ENCODE data around the gene CTRL.
"Not testable (repeated sequence)": the region's sequence is repeated elsewhere in the genome, so short reads cannot be mapped to it uniquely, and the experiment has no call there.

CTRL gene

DNA sequence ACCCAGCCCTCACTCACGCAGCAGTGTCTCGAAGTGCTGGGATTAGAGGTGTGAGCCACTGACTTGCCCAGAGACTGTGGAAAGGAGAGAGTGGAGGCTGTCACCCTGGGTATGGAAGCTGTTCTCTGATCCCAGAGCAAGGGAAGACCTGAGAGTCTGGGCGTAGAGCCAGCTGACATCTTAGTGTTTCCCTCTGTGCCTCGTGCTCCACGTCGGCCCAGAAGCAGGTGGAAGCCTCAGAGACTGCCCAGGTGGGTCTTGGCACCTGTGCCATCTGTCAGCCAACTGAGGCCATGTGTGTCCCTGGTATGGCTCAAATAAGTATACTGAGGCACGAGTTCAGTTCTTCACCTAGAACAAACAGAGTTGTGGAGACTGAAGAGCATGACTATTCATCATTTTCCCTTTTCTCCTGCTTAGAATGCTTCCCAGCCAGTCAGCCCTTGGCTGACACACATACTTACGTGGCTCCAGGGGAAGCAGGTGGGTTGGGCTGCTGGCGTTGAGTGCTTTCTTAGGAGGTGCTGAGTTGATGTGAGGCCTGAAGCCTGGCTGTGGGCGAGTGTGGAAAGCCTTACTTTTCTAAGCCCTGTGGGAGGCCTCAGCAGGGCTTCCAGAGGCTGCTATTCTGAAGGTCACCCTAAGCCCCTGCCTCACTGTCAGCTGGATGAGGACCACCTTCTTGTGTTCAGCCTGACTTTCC lies 8.1 kb downstream of the CTRL start:
- no peak for DNase-seq

GRCh38 chr16:67922740-67923139 lies 8.9 kb downstream of the CTRL start:
- DNase-seq: peak; percentile 53

DNA sequence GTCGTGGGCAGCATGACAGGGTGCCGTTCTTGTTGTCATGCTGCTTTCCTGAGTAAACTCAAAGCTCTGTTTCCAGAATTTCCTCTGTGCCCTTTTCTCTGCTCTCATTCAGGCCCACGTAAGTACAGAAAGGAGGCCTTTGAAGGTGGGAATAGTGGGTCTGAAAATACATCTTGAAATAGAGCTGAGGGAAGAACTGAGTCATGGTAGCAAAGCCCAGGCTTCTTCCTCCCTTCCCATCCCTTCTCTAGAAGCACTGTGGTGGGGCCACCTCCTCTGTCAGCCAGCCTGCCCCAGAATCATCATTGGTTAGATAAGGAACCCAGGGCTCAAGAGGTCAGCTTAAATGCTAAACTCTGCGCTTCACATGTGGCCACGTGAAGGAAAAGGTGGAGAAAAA lies 9.4 kb downstream of the CTRL start:
- no peak for DNase-seq

GRCh38 chr16:67919622-67920221 lies 11.9 kb downstream of the CTRL start:
- no peak for DNase-seq

GRCh38 chr16:67917852-67918236 lies 13.8 kb downstream of the CTRL start:
- DNase-seq: no peak

DNA sequence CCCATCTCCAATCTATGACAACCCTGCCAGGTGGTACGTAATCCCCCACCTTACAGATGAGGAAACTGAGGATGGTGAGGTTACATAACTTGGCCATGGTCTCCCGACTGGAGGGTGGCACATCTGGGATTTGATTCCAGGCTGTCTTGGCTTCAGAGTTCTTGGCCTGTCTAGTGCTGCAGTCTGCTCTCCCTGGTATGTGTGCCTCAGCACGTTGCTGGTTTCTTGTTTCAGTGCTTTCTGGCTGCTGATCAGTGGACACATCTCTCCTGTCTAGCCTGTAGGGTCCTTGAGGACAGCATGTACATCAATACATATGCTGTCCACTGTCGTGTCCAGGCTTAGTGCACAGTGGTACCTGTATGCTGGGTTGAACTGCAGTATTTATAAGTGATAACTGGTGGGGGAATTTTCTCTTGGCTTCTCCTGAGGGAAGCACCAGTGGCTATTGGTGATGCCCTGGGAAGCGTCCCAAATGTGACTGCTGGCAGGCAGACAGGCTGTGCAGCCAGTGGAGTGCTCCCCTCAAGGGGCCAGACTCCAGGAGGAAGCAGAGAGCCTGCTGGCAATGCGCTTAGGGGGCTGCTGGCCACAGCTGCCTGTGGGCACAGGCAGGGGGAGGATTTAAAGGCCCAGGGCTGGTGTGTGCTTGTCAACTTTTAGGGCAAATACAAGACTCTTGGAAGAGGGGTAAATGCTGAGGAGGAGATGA lies 14.4 kb downstream of the CTRL start:
- no peak for DNase-seq

DNA sequence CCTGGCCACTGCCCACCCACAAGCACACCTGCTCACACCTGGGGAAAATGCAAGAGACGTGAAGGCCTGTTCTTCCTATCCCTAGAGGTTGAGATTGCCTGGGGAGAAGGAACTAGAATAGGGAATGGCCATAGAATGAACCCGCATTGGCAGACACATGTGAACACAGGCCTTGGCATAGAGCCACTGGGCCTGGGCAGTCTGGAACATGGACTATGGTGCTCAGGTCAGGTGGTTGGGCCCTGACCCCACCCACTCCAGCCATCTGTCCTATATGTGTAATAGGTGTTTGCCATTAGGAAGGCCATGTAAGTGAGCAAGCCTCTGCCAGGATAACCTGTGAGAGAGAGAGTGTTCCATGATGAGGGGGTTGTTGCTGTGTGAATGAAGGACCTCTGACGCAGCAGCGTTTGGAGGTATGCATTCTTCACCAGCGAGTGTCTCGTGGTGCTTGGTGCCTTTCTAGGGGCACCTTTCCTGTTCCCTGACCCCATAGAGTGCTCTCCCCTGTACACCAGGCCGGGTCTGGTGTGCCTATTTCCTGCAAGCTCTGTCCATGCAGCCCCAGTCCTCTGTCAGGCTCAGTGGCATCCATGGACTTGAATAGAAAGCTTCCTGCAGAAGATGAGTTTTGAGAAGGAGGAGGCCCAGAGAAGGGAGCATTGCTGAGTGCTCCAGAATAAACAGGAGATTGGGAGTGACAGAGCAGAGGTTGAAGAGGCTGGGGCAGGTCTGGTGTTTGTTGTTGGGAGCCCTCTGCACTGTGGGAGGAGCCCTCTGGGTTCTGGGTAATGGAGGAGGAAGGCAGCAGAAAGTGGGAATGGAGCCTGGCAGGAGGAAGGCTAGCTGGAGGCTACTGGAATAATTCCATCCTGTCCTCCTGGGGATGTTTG lies 15.6 kb downstream of the CTRL start:
- no peak for DNase-seq

- not testable (repeated sequence) for DNase-seq
Measured at GRCh38 chr16:67915496-67915769, 16.2 kb downstream of the CTRL start.

GRCh38 chr16:67914758-67915495 lies 16.7 kb downstream of the CTRL start:
- no peak for DNase-seq

DNA sequence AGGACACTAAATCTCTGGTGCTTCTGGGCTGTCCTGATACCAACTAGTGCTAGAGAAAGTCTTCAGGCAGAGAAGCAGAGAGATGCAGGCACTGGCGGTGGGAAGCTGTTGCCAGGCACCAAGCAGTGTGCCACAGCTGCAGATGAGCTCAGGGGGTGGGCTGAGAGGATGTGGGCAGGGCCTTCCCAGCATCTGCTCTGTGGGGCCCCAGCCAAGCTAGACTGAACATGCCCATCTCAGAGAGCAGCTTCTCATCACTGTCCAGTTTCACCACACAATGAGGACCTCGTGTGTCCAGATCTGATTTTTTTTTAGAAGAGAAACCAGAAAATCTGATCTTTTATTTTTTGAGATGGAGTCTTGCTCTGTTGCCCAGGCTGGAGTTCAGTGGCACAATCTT lies 21.5 kb downstream of the CTRL start:
- no peak for DNase-seq

- DNase-seq: no peak
Measured at GRCh38 chr16:67909056-67909742, 22.5 kb downstream of the CTRL start.

- no peak for DNase-seq
Measured at GRCh38 chr16:67907397-67908180, 24.1 kb downstream of the CTRL start.

- no peak for DNase-seq
Measured at GRCh38 chr16:67902831-67903230, 28.8 kb downstream of the CTRL start.

DNA sequence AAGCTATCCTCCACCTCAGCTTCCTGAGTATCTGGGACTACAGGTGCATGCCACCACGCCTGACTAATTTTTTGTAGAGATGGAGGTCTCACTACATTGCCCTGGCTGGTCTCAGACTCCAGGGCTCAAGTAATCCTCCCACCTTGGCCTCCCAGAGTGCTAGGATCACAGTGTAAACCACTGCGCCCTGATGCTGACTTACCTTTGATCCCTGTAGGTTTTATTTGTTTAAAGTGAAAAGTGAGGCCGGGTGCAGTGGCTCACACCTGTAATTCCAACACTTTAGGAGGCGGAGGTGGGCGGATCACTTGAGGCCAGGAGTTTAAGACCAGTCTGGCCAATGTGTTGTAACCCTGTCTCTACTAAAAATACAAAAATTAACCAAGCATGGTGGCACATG lies 29.9 kb downstream of the CTRL start:
- no peak for DNase-seq

DNA sequence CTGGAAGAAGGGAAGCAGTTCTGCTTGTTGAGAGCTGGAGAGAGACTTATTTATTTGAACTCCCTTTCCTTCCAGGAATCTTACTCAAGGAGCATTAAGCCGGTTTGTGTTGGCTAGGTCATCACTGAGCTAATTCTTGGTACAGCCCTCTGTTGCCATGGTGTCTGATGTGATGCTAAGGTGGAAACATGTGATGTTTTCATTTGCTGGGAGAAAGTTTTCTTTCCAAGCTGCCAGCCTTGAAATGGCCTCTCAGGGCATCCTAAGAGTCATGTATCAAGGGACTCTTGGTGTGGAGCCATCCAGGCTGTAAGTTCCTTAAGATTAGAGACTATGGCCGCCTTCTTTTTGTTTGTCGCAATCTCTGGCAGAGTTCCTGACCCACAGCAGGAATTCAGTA lies 34.4 kb downstream of the CTRL start:
- no peak for DNase-seq

- DNase-seq: no peak
Measured at GRCh38 chr16:67893743-67894399, 37.8 kb downstream of the CTRL start.

GRCh38 chr16:67892899-67893742 lies 38.5 kb downstream of the CTRL start, which contains the start of gene PSKH1:
Gene PSKH1 (plus strand): TSS chr16:67893254. CDS start chr16:67908750, 15,496 bp downstream.
- DNase-seq: peak; percentile 39

DNA sequence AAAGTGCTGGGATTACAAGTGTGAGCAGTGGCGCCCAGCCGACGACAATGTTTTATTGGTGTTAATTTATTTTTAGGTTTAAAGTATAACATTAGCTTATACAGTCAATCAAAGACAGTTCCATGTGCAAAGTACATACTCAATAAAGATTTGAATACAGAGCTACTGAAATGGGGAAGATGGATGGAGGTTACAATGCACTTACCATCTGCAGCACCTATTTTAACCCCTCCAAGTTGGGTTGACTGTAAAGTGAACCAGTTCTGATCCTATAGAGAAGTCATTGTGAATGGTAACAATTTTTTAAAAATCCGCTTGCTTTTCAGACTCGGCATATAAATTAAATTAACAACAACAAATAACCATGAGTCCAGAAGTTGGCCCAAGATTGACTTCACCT lies 39.3 kb downstream of the CTRL start:
- DNase-seq: no peak

- DNase-seq: no peak
Measured at GRCh38 chr16:67888331-67888730, 43.3 kb downstream of the CTRL start.

DNA sequence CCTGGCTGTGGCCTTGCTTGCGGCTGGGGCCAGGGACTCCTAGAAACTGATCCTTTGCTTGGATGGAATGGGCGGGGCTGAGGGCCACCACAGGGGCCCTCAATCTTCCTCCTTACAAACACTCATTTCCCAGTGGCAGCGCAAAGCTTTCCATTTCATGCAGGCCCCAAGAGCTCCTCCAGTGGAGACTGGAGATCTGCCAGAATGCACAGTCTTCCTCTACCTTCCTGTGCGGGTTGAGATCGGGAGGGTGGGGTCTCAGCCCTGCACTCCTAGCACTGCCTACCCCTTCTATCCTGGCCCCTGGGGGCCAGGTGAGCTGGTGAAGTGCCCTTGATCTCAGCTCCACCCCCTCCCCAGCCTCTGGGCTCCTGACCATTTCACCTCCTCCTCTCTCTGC lies 45.3 kb downstream of the CTRL start:
- DNase-seq: no peak
